ENCODE measurements around the gene MEGF6.

DNA sequence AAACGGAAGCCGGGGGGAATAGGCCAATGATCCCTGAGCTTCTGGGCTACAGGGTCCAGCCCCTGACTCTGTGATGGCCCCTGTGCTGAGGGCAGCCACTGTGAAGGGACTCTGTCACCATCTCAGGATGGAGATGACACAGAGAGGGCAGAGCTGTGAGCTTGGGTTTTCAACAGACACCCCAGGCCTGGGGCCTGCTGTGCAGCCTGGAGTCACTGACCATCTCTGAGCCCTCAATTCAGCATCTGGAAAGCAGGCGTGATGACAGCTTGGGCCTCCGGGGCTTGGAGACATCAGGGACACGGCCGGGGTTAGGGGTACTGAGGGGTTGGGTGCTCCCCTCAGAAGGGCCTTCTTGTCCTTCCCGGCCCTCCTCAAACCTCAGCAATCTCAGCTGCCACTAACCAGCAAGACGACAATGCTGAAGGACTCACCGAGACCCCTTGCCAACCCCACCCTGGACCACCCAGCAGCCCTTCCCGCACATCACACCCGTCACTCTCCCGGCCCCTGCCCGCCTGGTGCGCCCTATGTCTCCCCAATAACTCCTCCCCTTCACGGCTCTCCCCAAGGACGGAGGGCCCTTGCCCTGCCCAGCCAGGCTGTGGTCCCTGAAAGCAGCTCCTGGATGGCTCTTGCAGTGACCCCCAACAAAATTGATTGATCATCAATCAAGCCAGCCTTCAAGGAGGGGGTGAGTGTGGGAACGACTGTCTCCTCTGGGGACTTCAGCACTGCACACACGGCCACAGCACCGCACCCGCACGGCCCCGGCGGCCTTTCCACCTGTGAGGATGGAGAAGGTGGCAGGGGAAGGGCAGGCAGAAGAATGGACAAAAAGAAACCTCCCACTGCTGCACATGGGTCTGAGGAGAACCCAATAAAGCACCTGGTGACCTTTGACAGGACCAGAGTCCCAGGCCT is 4.3 kb downstream of the MEGF6 start:
- TF ChIP-seq, protein P1, sequence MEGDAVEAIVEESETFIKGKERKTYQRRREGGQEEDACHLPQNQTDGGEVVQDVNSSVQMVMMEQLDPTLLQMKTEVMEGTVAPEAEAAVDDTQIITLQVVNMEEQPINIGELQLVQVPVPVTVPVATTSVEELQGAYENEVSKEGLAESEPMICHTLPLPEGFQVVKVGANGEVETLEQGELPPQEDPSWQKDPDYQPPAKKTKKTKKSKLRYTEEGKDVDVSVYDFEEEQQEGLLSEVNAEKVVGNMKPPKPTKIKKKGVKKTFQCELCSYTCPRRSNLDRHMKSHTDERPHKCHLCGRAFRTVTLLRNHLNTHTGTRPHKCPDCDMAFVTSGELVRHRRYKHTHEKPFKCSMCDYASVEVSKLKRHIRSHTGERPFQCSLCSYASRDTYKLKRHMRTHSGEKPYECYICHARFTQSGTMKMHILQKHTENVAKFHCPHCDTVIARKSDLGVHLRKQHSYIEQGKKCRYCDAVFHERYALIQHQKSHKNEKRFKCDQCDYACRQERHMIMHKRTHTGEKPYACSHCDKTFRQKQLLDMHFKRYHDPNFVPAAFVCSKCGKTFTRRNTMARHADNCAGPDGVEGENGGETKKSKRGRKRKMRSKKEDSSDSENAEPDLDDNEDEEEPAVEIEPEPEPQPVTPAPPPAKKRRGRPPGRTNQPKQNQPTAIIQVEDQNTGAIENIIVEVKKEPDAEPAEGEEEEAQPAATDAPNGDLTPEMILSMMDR (IDR thresholded peaks at IDR 0.05): no peak
- TF ChIP-seq POLR2A (IDR thresholded peaks at IDR 0.05): no peak

Data from right lobe of liver (tissue), 4 donors.